GM23338 (cell line): ENCODE results near the gene ENPEP. TPM values are rescaled to one million over a fixed set of nuclear protein-coding genes. Genes with fewer than 3 reads are reported as not detected.
A peak's percentile ranks its signal among the peaks of the same experiment; 100 is the strongest.

Source experiments
- ATAC-seq: fragments of 200-7000 bp; cut with Tn5 transposase; 3 replicates; pipeline ENCODE4 v1.9.1; 2020
- DNase-seq: peaks from one replicate; pipeline ENCODE4 v3.0.0-alpha.2; 2015; ENCODE audit warnings: low spot score
- H2AFZ ChIP-seq: fragments of 200-600 bp; sonication (generic); 2 replicates; pipeline ENCODE4 v1.8.0; 2016; ENCODE audit warnings: antibody characterized with exemption, mild to moderate bottlenecking, moderate library complexity
- H3F3A ChIP-seq: fragments of 200-600 bp; sonication (generic); replicated peaks from 2 replicates; pipeline ENCODE4 v1.8.0; 2017; ENCODE audit warnings: antibody characterized with exemption, mixed run types, low read depth
- H3K27ac ChIP-seq: fragments of 200-600 bp; sonication (generic); 2 replicates; pipeline ENCODE4 v1.6.1; 2016; ENCODE audit warnings: low read depth
- H3K27me3 ChIP-seq: fragments of 200-600 bp; sonication (generic); 2 replicates; pipeline ENCODE4 v1.8.0; 2016; ENCODE audit warnings: mild to moderate bottlenecking, mixed run types, moderate library complexity; ENCODE audit not compliant: insufficient read depth
- H3K36me3 ChIP-seq: fragments of 200-600 bp; sonication (generic); 2 replicates; pipeline ENCODE4 v1.8.0; 2016; ENCODE audit warnings: mild to moderate bottlenecking; ENCODE audit not compliant: insufficient read depth
- H3K4me1 ChIP-seq: fragments of 200-600 bp; sonication (generic); 2 replicates; pipeline ENCODE4 v1.8.0; 2016; ENCODE audit warnings: mild to moderate bottlenecking, moderate library complexity; ENCODE audit not compliant: insufficient read depth
- H3K4me2 ChIP-seq: fragments of 200-600 bp; sonication (generic); 2 replicates; pipeline ENCODE4 v1.7.1; 2017; ENCODE audit warnings: mixed run types
- H3K4me3 ChIP-seq: fragments of 200-600 bp; sonication (generic); 2 replicates; pipeline ENCODE4 v1.6.1; 2016; ENCODE audit warnings: mixed run types
- H3K79me2 ChIP-seq: fragments of 200-600 bp; sonication (generic); replicated peaks from 2 replicates; pipeline ENCODE4 v1.8.0; 2017; ENCODE audit warnings: mild to moderate bottlenecking; ENCODE audit not compliant: insufficient read depth
- H3K9me2 ChIP-seq: fragments of 200-600 bp; sonication (generic); 2 replicates; pipeline ENCODE4 v1.8.0; 2017; ENCODE audit not compliant: insufficient read depth
- H4K20me1 ChIP-seq: fragments of 200-600 bp; sonication (generic); replicated peaks from 2 replicates; pipeline ENCODE4 v1.8.0; 2017; ENCODE audit warnings: mild to moderate bottlenecking; ENCODE audit not compliant: insufficient read depth
- H3K27ac Mint-ChIP-seq: 2 replicates; pipeline ENCODE4 v1.8.0; 2020; ENCODE audit warnings: inconsistent platforms, mild to moderate bottlenecking, moderate library complexity, mixed read lengths
- H3K27me3 Mint-ChIP-seq: 3 replicates; pipeline ENCODE4 v1.8.0; 2022; ENCODE audit warnings: low read depth, mild to moderate bottlenecking, moderate library complexity, mixed read lengths, inconsistent platforms; ENCODE audit not compliant: insufficient read depth, poor library complexity
- H3K36me3 Mint-ChIP-seq: 3 replicates; pipeline ENCODE4 v1.8.0; 2021; ENCODE audit warnings: low read depth, mild to moderate bottlenecking, inconsistent platforms, moderate library complexity, mixed read lengths
- H3K4me1 Mint-ChIP-seq: 3 replicates; pipeline ENCODE4 v1.8.0; 2020; ENCODE audit warnings: mild to moderate bottlenecking, inconsistent platforms, mixed read lengths
- H3K4me3 Mint-ChIP-seq: 3 replicates; pipeline ENCODE4 v1.8.0; 2021; ENCODE audit warnings: moderate library complexity, mild to moderate bottlenecking, inconsistent platforms, mixed read lengths
- H3K9me3 Mint-ChIP-seq: 3 replicates; pipeline ENCODE4 v1.8.0; 2020; ENCODE audit warnings: moderate library complexity, mild to moderate bottlenecking, inconsistent platforms, mixed read lengths
- JUNB ChIP-seq: IDR thresholded peaks from one replicate; pipeline ENCODE4 v1.6.1; 2016; ENCODE audit warnings: antibody characterized with exemption; ENCODE audit not compliant: unreplicated experiment
- STAT1 ChIP-seq: IDR thresholded peaks from one replicate; pipeline ENCODE4 v1.6.1; 2016; ENCODE audit warnings: antibody characterized with exemption; ENCODE audit not compliant: unreplicated experiment
- polyA plus RNA-seq: library from polyadenylated mRNA; unstranded; fragments of >200 nt; fragmentation: Nextera tagmentation; extraction: Ambion mirVana; gene quantifications from 2 replicates; pipeline ENCODE4 v1.2.1, GENCODE V29; 2016
- total RNA-seq: library from RNA; depleted of rRNA; stranded (reverse); fragments of >200 nt; shearing (Covaris generic); gene quantifications from 2 replicates; pipeline ENCODE4 v1.2.3, GENCODE V29; 2014
- TF ChIP-seq, protein P1 (sequence below): fragments of 250-450 bp; sonication (Bioruptor Pico); IDR thresholded peaks from 2 replicates; pipeline ENCODE4 v1.5.0; 2020; ENCODE audit warnings: mild to moderate bottlenecking, moderate library complexity
- TF ChIP-seq, protein P2 (sequence below), 2 experiments: fragments of 200-600 bp in 1 of 2; sonication (generic) in 1 of 2; conservative IDR thresholded peaks; 2 replicates each; pipeline versions ENCODE4 v1.5.1 to v1.6.1; 2016 to 2017; ENCODE audit warnings: antibody characterized with exemption in 2 of 2, low read depth in 2 of 2, mild to moderate bottlenecking in 2 of 2, moderate library complexity in 1 of 2
- TF ChIP-seq, protein P3 (sequence below): IDR thresholded peaks from 2 replicates; pipeline ENCODE4 v1.6.1; 2016; ENCODE audit warnings: antibody characterized with exemption

The ENPEP gene
- total and polyA plus RNA-seq, 2 experiments from 2014 or later: 0.79 to 1.5 TPM

DNA sequence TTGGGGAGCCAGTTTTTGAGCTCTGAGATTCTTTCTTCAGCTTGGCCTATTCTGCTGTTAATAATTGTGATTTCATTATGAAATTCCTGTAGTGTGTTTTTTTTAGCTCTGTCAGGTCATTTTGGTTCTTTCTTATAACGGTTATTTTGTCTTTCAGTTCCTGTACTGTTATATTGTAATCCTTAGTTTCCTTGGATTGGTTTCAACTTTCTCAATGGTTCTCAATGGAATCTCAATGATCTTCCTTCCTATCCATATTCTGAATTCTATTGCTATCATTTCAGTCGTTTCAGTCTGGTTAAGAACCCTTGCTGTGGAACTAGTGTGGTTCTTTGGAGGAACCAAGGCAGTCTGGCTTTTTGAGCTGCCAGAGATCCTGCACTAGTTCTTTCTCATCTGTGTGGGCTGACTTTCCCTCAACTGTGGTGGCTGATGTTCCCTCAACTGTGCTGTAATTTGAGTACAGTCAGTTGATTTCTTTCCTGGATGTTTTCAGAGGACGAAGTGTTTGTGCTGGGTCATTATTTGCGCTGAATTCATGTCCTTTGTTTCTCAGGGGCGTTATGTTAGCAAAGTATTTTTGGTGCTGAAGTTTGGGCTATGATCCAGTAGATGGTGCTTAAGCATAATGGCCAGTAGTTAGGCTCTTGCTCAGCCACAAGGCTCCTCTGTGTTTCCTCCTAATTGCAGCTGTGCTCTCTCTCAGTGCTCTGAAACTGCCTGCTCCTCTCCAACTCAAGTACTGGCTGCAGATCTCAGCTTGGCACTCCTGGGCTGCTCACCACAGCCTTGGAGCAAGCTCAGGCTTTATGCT lies 27.5 kb downstream of the ENPEP start:
- no peak overlapping the region for H3K4me2 ChIP-seq
- ATAC-seq: peak; percentile 48
- peaks cover 5% of the 10 kb centered on the region; the same call in 1 of the 3 replicates for H3K9me3 Mint-ChIP-seq

More for the DNA sequence above, 27.5 kb downstream of the ENPEP start:
- H3K27ac Mint-ChIP-seq: no peak overlapping the region
- peak overlapping the region; percentile 90 for H2AFZ ChIP-seq
- no peaks in the 10 kb centered on the region for H3K4me1 ChIP-seq
- TF ChIP-seq, protein P1, sequence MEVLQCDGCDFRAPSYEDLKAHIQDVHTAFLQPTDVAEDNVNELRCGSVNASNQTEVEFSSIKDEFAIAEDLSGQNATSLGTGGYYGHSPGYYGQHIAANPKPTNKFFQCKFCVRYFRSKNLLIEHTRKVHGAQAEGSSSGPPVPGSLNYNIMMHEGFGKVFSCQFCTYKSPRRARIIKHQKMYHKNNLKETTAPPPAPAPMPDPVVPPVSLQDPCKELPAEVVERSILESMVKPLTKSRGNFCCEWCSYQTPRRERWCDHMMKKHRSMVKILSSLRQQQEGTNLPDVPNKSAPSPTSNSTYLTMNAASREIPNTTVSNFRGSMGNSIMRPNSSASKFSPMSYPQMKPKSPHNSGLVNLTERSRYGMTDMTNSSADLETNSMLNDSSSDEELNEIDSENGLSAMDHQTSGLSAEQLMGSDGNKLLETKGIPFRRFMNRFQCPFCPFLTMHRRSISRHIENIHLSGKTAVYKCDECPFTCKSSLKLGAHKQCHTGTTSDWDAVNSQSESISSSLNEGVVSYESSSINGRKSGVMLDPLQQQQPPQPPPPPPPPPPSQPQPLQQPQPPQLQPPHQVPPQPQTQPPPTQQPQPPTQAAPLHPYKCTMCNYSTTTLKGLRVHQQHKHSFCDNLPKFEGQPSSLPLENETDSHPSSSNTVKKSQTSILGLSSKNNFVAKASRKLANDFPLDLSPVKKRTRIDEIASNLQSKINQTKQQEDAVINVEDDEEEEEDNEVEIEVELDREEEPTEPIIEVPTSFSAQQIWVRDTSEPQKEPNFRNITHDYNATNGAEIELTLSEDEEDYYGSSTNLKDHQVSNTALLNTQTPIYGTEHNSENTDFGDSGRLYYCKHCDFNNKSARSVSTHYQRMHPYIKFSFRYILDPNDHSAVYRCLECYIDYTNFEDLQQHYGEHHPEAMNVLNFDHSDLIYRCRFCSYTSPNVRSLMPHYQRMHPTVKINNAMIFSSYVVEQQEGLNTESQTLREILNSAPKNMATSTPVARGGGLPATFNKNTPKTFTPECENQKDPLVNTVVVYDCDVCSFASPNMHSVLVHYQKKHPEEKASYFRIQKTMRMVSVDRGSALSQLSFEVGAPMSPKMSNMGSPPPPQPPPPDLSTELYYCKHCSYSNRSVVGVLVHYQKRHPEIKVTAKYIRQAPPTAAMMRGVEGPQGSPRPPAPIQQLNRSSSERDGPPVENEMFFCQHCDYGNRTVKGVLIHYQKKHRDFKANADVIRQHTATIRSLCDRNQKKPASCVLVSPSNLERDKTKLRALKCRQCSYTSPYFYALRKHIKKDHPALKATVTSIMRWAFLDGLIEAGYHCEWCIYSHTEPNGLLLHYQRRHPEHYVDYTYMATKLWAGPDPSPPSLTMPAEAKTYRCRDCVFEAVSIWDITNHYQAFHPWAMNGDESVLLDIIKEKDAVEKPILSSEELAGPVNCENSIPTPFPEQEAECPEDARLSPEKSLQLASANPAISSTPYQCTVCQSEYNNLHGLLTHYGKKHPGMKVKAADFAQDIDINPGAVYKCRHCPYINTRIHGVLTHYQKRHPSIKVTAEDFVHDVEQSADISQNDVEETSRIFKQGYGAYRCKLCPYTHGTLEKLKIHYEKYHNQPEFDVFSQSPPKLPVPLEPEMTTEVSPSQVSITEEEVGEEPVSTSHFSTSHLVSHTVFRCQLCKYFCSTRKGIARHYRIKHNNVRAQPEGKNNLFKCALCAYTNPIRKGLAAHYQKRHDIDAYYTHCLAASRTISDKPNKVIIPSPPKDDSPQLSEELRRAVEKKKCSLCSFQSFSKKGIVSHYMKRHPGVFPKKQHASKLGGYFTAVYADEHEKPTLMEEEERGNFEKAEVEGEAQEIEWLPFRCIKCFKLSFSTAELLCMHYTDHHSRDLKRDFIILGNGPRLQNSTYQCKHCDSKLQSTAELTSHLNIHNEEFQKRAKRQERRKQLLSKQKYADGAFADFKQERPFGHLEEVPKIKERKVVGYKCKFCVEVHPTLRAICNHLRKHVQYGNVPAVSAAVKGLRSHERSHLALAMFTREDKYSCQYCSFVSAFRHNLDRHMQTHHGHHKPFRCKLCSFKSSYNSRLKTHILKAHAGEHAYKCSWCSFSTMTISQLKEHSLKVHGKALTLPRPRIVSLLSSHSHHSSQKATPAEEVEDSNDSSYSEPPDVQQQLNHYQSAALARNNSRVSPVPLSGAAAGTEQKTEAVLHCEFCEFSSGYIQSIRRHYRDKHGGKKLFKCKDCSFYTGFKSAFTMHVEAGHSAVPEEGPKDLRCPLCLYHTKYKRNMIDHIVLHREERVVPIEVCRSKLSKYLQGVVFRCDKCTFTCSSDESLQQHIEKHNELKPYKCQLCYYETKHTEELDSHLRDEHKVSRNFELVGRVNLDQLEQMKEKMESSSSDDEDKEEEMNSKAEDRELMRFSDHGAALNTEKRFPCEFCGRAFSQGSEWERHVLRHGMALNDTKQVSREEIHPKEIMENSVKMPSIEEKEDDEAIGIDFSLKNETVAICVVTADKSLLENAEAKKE (CRISPR knock-in tag): no peak
- no peak for TF ChIP-seq JUNB
- TF ChIP-seq, protein P2, sequence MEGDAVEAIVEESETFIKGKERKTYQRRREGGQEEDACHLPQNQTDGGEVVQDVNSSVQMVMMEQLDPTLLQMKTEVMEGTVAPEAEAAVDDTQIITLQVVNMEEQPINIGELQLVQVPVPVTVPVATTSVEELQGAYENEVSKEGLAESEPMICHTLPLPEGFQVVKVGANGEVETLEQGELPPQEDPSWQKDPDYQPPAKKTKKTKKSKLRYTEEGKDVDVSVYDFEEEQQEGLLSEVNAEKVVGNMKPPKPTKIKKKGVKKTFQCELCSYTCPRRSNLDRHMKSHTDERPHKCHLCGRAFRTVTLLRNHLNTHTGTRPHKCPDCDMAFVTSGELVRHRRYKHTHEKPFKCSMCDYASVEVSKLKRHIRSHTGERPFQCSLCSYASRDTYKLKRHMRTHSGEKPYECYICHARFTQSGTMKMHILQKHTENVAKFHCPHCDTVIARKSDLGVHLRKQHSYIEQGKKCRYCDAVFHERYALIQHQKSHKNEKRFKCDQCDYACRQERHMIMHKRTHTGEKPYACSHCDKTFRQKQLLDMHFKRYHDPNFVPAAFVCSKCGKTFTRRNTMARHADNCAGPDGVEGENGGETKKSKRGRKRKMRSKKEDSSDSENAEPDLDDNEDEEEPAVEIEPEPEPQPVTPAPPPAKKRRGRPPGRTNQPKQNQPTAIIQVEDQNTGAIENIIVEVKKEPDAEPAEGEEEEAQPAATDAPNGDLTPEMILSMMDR (conservative IDR thresholded peaks at IDR 0.05; ENCODE audit: low read depth in 2 of 2): peak in 1 of 2 experiments; percentile 17; a peak in 1 of 4 replicates
- TF ChIP-seq, protein P3, sequence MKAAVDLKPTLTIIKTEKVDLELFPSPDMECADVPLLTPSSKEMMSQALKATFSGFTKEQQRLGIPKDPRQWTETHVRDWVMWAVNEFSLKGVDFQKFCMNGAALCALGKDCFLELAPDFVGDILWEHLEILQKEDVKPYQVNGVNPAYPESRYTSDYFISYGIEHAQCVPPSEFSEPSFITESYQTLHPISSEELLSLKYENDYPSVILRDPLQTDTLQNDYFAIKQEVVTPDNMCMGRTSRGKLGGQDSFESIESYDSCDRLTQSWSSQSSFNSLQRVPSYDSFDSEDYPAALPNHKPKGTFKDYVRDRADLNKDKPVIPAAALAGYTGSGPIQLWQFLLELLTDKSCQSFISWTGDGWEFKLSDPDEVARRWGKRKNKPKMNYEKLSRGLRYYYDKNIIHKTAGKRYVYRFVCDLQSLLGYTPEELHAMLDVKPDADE: no peak
- TF ChIP-seq STAT1: no peak
- DNase-seq: no peak
- H3K4me1 Mint-ChIP-seq: peaks cover 5% of the 10 kb centered on the region; the same call in 1 of the 3 replicates
- no peaks in the 10 kb centered on the region for H3K36me3 ChIP-seq
- no peak overlapping the region for H3K27ac ChIP-seq
- no peaks in the 10 kb centered on the region for H3K9me2 ChIP-seq
- H3K27me3 ChIP-seq: no peaks in the 10 kb centered on the region
- H4K20me1 ChIP-seq: no peaks in the 10 kb centered on the region
- H3K36me3 Mint-ChIP-seq: peaks cover 5% of the 10 kb centered on the region; the same call in 2 of the 3 replicates
- H3K79me2 ChIP-seq: no peaks in the 10 kb centered on the region
- no peak overlapping the region for H3K4me3 Mint-ChIP-seq
- H3K4me3 ChIP-seq: no peak overlapping the region
- H3K27me3 Mint-ChIP-seq: peaks cover 2% of the 10 kb centered on the region
- H3F3A ChIP-seq: no peaks in the 10 kb centered on the region
